GM04504 (cell line): ENCODE data around the gene SLC25A29.
"Not testable (repeated sequence)": the region's sequence is repeated elsewhere in the genome, so short reads cannot be mapped to it uniquely, and the experiment has no call there.

Experiments used
- DNase-seq: peaks from one replicate; pipeline ENCODE4 v3.0.0-alpha.2; 2012; ENCODE audit warnings: low read depth

The SLC25A29 gene

GRCh38 chr14:100293497-100294212, 12.6 kb downstream of the SLC25A29 start:
- DNase-seq: no peak

DNA sequence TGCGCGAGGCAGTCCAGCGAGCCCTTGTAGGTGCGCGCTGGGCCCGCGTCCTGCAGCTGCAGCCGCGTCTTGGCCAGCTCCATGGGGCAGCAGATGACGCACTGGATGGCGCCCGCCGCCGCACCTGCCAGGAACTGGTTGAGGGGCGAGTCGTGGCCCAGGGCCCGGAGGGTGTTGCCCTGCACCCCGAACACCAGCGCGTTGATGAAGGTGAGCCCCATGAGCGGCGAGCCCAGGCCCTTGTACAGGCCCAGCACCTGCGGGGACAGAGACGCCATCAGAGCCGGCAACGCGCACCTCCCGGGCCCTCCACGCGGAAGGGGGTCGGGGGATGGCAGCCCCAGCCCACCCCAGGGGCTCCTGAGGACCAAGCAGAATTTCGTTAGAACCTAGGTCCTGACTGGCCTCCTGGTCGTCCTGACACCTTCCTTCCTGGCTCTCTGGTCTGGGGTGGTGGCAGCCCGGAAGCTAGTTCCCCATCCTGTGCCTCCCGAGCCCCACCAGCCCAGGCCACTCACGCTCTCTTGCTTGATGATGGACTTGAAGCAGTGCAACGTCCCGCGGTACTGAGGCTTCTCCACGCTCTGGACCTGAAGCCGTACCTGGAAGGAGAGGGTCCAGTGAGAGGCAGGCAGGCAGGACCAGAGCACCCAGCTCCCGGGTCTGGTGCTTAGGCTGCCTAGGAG, 13.3 kb downstream of the SLC25A29 start:
- DNase-seq: no peak

GRCh38 chr14:100292301-100292775, 13.9 kb downstream of the SLC25A29 start:
- no peak for DNase-seq

GRCh38 chr14:100291305-100292075, 14.8 kb downstream of the SLC25A29 start:
- no peak for DNase-seq

DNA sequence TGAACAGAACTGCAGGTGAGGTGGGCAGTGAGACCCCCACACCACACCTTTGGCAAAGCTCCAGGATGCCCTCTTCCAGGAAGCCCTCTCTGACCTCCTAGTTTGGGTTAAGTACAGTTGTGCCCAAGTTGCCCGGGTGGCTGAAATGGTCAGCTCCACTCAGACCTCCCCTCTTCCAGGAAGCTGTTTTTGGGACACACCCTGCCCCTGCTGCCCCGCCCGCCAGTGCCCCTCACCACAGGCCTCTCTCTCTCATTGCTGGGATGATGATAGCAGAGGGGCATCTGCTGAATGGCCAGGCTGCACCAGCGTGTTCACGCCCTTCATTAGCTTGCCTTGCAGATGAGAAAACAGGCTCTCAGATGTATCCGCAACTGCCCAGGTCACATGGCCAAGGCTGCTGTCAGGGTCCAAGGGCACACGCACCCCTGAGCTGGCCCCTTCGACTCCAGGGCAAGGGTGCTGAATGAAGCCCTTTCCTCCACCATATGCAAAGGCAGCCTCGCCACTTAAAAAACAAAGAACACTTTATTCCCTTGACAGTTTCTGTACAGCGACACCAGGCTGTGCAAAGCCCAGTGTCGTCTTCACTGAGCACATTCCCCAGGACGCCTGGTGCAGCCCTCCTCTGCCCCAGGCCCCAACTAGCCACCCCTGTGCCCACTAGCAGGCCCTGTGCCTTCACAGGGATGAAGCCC, 15.5 kb downstream of the SLC25A29 start:
- DNase-seq: no peak

GRCh38 chr14:100289916-100290606, 16.2 kb downstream of the SLC25A29 start:
- no peak for DNase-seq

DNA sequence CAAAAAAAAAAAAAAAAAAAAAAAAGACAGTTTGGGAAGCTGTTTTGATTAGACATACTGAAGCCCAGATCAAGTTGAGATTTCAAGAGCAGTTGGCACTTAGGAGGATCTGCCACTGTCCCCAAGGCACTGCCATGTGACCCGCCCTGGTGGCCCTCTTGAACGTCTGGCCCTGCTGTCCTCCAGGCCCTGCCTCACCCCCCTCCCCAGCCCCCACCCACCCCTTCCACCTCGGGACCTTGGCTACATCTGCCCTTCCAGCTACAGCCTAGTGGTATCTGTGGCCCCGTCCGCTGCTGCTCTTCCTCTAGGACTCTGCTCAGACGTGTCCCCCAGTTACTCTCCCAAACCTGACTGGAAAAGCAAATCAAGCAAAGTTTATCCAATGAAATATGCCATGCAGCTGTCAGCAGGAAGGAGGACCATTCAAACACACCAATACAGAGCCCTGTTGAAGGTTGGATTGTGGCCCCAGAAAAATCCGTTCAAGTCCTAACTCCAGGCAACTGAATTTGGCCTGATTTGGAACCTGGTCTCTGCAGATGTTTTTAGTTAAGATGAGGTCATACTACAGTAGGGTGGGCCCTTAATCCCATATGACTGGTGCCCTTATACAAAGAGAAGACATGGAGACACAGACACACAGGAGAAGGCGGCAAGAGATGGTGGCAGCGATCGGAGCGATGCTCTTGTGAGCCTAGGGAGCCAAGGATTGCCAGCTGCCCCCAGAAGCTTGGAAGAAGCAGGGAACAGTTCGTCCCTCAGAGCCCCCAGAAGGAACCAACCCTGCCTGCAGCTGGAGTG, 17.7 kb downstream of the SLC25A29 start:
- DNase-seq: no peak

DNA sequence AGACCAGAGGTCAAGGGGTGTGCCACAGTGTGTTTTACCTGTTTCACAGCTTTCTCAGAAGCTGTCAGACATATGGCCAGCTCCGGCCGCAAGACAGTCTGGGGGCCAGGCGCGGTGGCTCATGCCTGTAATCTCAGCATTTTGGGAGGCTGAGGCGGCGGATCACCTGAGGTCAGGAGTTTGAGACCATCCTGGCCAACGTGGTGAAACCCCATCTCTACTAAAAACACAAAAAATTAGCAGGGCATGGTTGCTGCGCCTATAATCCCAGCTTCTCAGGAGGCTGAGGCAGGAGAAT, 18.3 kb downstream of the SLC25A29 start:
- DNase-seq: not testable (repeated sequence)

GRCh38 chr14:100287202-100287997, 18.8 kb downstream of the SLC25A29 start:
- DNase-seq: no peak

DNA sequence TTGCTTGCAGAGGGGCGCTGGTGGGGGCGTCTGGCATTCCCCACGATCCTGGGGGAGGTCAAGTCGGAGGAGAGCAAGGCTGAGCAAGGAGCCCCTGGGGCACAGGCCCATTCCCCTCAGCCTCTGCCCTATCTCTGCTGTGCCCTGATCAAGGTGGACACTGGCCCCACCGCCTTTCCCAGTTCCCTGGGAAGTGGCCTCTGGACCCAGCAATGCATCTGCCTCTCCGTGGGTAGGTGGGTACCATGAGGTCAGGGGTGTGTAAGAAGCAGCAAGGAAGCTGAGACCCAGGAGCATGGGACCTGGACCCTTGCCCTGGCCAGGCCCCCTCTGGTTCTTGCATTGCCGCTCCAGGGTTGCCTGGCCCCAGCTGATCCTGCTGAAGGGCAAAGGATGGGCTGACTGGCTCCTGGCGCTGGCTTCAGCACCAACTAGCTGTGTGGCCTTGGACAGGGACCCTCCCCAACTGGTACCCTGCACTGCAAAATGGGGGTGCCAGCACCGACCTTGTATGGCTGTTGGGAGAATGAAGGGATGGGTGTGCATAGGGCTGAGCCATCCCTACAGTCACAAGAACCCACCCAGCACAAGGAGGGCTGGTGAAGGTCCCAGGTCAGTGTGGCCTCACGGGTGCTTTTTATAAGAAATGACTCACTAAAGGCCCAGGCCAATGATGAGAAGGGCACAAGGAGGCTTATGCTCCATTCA, 19.6 kb downstream of the SLC25A29 start:
- no peak for DNase-seq

- DNase-seq: no peak
Observed at GRCh38 chr14:100285913-100286400, 20.3 kb downstream of the SLC25A29 start.

DNA sequence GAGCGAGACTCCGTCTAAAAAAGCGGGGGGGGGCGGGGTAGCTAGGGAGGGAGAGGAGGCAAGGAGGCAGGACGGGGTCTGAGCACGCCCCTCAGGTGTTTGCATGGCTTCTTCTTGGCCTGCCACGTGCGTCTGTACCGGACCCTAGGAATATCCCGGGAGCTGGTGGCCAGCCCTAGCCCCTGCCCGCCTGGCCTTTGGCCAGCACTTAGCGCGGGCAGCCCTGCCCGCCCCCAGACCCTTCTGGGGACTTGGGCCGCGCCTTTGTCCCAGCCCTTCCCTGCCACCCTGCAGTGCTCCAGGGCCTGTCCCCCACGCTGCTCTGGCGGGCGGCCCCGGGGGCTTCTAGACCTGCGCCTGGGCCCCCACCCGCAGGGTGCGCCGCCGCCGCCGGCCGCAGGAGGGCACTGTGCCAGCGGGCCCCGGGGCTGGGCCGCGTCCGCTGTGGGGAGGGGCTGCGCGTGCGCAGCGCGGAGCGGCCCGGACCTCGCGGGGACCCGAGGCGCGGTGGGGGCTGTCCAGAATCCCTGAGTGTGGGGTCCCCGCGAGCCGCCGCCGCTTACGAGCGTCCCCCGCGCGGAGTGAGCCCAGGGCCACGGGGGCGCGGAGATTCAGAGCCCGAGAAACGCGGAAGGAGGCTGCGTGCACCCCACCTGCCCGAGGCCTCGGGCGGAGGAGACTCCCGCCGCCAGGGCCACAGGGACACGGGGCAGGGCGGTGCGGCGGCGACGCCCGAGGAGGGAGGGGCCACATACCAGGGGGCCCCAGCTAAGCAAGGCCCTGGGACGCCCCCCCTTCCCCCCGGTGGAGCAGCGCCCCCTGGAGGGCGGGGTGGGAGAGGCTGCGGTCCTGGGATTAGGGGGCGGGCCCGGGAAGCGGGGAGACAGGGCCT, 21.0 kb downstream of the SLC25A29 start:
- no peak for DNase-seq

- DNase-seq: no peak
Observed at GRCh38 chr14:100283984-100284881, 22.0 kb downstream of the SLC25A29 start.

GRCh38 chr14:100283436-100283835, 22.8 kb downstream of the SLC25A29 start:
- DNase-seq: not testable (repeated sequence)

DNA sequence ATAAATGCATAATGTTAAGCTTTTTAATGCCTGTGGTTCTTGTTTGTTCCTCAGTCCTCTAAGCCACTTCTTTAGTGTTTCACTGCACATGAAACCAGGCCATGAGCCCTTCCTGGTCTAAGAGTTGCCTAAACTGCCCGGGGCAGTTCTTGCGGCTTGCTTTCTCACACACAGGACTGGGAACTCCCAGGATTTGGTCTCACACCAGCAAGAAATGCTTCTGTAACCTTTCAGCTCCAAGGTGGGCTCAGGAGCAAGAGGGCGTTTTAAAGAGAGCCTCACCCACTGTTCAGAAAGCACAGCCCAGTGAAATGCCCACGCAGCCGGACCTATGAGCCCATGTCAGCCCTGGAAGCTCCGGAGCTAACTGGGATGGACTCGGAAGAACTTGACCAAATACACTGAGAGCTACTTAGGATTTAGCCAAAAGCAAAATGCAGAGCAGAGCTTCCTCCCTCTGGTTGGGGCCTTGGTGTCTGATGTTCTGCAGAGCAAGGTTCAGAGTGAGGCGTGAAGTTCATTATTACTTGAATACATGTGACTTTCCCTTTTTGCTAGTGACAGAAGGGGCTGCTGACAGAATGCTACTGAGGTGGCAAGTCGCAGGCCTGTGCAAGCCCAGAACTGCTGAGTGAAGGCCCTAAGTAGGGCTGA, 23.4 kb downstream of the SLC25A29 start:
- DNase-seq: no peak

DNA sequence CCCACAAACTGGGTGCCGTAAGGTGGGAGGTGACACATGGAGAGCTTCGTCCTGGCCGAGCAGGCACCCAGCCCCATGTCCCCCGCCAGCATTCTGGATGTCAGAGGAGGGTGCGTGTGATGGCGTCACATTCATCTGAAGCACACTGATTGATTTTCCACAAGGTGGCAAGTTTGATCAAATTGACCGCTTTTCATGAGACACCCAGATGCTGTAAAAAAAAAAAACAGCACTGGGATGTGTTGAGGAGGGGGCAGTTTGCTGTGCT, 24.2 kb downstream of the SLC25A29 start:
- DNase-seq: no peak
